Erythroblast (primary cell): ENCODE data around the gene NECTIN4.

Source experiments
- GATA1 ChIP-seq: IDR thresholded peaks from 2 replicates; pipeline ENCODE4 v1.6.1; 2011; ENCODE audit warnings: low read depth, mild to moderate bottlenecking, control low read depth, low read length, moderate library complexity
- POLR2A ChIP-seq: IDR thresholded peaks from 2 replicates; pipeline ENCODE4 v1.6.1; 2011; ENCODE audit warnings: mild to moderate bottlenecking, low read length

DNA sequence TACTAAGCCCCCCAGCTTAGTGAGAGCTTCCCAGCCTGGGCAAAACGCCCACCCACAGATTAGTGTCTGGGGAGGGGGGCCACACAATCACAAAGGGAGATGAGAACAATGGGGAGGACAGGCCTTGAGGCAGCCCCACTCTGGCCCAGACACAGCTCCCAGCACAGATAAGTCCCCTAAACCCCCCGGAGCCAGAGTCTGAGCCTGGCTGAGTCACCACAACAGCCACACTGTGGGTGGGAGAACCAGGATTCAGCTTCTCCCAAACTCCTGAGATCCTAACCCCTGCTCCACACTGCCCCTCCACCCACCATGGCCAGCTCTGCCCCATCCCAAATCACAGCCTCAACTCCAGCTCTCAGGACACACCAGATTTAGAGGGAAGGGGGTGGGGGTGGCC, 4.2 kb downstream of the NECTIN4 start:
- TF ChIP-seq POLR2A = no peak
- no peak for TF ChIP-seq GATA1
